ENCODE measurements around the gene FERMT3. TPM values are rescaled to one million over a fixed set of nuclear protein-coding genes. Genes with fewer than 3 reads are reported as not detected.

FERMT3 gene
- total RNA-seq, 2 experiments from 2014 or later: 220 to 223 TPM

- ChIA-PET POLR2A (interaction anchor here (0.5 to 4.6 kb wide), 4 partner anchors 19 to 594 kb away, joined by 3 to 70 read pairs (median 8); partner anchors contain the start of gene FERMT3), CTCF (interaction anchor here (0.6 to 5.3 kb wide), 6 partner anchors 8 to 526 kb away, joined by 3 to 41 read pairs (median 3); partner anchors contain the start of gene FERMT3)
Observed at GRCh38 chr11:64227405-64227956, 21.0 kb downstream of the FERMT3 start.

GRCh38 chr11:64229090-64229743, 22.7 kb downstream of the FERMT3 start:
- ChIA-PET POLR2A (interaction anchor here (0.5 to 0.7 kb wide), 3 partner anchors 10 to 127 kb away, joined by 3 to 6 read pairs (median 3); no protein-coding TSS in a partner anchor), CTCF (interaction anchor here (1.2 to 1.5 kb wide), 3 partner anchors 14 to 73 kb away, joined by 3 to 5 read pairs (median 4); no protein-coding TSS in a partner anchor)

- POLR2A ChIA-PET: interaction anchor here (0.6 to 0.7 kb wide), 2 partner anchors 127 to 561 kb away, joined by 3 read pairs; no protein-coding TSS in a partner anchor
Observed at GRCh38 chr11:64229744-64230170, 23.2 kb downstream of the FERMT3 start.

GRCh38 chr11:64230171-64230984, 23.9 kb downstream of the FERMT3 start, which contains the start of gene DNAJC4:
TSS of gene DNAJC4 (plus strand) at chr11:64230548. CDS start at chr11:64230855, 307 bp downstream.
- ChIA-PET CTCF (interaction anchor here (1.1 to 2.7 kb wide), 6 partner anchors 13 to 74 kb away, joined by 3 to 6 read pairs (median 4); partner anchors contain the start of gene PPP1R14B), POLR2A (interaction anchor here (0.6 kb wide), 1 partner anchor 560 kb away, joined by 3 read pairs; no protein-coding TSS in a partner anchor)

More at GRCh38 chr11:64229744-64230170, 23.2 kb downstream of the FERMT3 start:
- CTCF ChIA-PET: interaction anchor here (1.1 to 1.5 kb wide), 3 partner anchors 14 to 72 kb away, joined by 3 to 5 read pairs (median 4); no protein-coding TSS in a partner anchor

GRCh38 chr11:64230985-64231365, 24.5 kb downstream of the FERMT3 start:
- CTCF ChIA-PET: interaction anchor here (0.7 to 2.7 kb wide), 5 partner anchors 13 to 74 kb away, joined by 3 to 6 read pairs (median 4); partner anchors contain the start of genes PLCB3 and PPP1R14B
- POLR2A ChIA-PET: interaction anchor here (1.9 kb wide), 1 partner anchor 10 kb away, joined by 4 read pairs; the partner anchor contains the start of gene FKBP2

GRCh38 chr11:64231546-64231945, 25.0 kb downstream of the FERMT3 start:
- ChIA-PET POLR2A (interaction anchor here (1.9 kb wide), 1 partner anchor 10 kb away, joined by 4 read pairs; the partner anchor contains the start of gene FKBP2), CTCF (interaction anchor here (0.7 to 2.7 kb wide), 6 partner anchors 15 to 73 kb away, joined by 3 to 6 read pairs (median 4); partner anchors contain the start of genes CATSPERZ, FERMT3, PLCB3 and PPP1R14B)

- ChIA-PET CTCF (interaction anchor here (1.3 to 2.7 kb wide), 5 partner anchors 14 to 72 kb away, joined by 3 to 7 read pairs (median 6); partner anchors contain the start of genes CATSPERZ, FERMT3, PLCB3 and PPP1R14B), POLR2A (interaction anchor here (1.7 to 1.9 kb wide), 2 partner anchors 9 to 13 kb away, joined by 4 to 7 read pairs; partner anchors contain the start of gene FKBP2)
Observed at GRCh38 chr11:64232182-64232966, 25.9 kb downstream of the FERMT3 start.

GRCh38 chr11:64232967-64233315, 26.4 kb downstream of the FERMT3 start:
- POLR2A ChIA-PET: interaction anchor here (1.3 to 1.9 kb wide), 3 partner anchors 8 to 47 kb away, joined by 4 to 7 read pairs (median 4); partner anchors contain the start of genes FKBP2 and STIP1
- CTCF ChIA-PET: interaction anchor here (1.3 to 2.7 kb wide), 4 partner anchors 13 to 71 kb away, joined by 5 to 7 read pairs (median 6); partner anchors contain the start of genes CATSPERZ, PLCB3 and PPP1R14B

GRCh38 chr11:64233913-64234586, 27.5 kb downstream of the FERMT3 start, which contains the start of gene VEGFB:
TSS of gene VEGFB (plus strand) at chr11:64234584. CDS start at chr11:64234834, 250 bp downstream.
- ChIA-PET CTCF (interaction anchor here (1.0 to 2.3 kb wide), 2 partner anchors 17 to 27 kb away, joined by 3 to 6 read pairs; partner anchors contain the start of genes FERMT3 and PLCB3), POLR2A (interaction anchor here (1.3 to 1.7 kb wide), 2 partner anchors 11 to 48 kb away, joined by 4 to 7 read pairs; partner anchors contain the start of gene STIP1)

- ChIA-PET POLR2A (interaction anchor here (0.6 kb wide), 1 partner anchor 17 kb away, joined by 4 read pairs; no protein-coding TSS in a partner anchor), CTCF (interaction anchor here (0.7 to 1.0 kb wide), 2 partner anchors 7 to 28 kb away, joined by 3 read pairs; partner anchors contain the start of gene FERMT3)
Observed at GRCh38 chr11:64234647-64235379, 28.3 kb downstream of the FERMT3 start.

- POLR2A ChIA-PET: interaction anchor here (0.5 to 0.6 kb wide), 2 partner anchors 51 to 69 kb away, joined by 4 to 6 read pairs; no protein-coding TSS in a partner anchor
- CTCF ChIA-PET: interaction anchor here (0.7 kb wide), 1 partner anchor 8 kb away, joined by 3 read pairs; no protein-coding TSS in a partner anchor
Observed at GRCh38 chr11:64235437-64236161, 29.1 kb downstream of the FERMT3 start.

GRCh38 chr11:64237484-64237951, 31.0 kb downstream of the FERMT3 start:
- ChIA-PET POLR2A (interaction anchor here (0.6 kb wide), 1 partner anchor 22 kb away, joined by 3 read pairs; no protein-coding TSS in a partner anchor), CTCF (interaction anchor here (0.6 kb wide), 2 partner anchors 34 to 313 kb away, joined by 3 to 5 read pairs; no protein-coding TSS in a partner anchor)

- CTCF ChIA-PET: interaction anchor here (0.6 to 1.5 kb wide), 2 partner anchors 30 to 313 kb away, joined by 5 read pairs; no protein-coding TSS in a partner anchor
- POLR2A ChIA-PET: no interaction called here
Observed at GRCh38 chr11:64238076-64238475, 31.6 kb downstream of the FERMT3 start.

GRCh38 chr11:64238999-64239398, 32.5 kb downstream of the FERMT3 start:
- ChIA-PET POLR2A (interaction anchor here (1.1 to 1.9 kb wide), 2 partner anchors 10 to 32 kb away, joined by 3 to 7 read pairs; partner anchors contain the start of gene FERMT3), CTCF (interaction anchor here (1.5 to 1.7 kb wide), 2 partner anchors 13 to 31 kb away, joined by 5 to 9 read pairs; partner anchors contain the start of genes NUDT22 and TRPT1)

All from activated CD8-positive, alpha-beta memory T cell treated with anti-CD3 and anti-CD28 coated beads for 36 hours (primary cell).